GM19099 (cell line): ENCODE measurements around the gene TRIM39.

Source experiments
- POLR2A ChIP-seq: IDR thresholded peaks from 3 replicates; pipeline ENCODE4 v1.6.1; 2011; ENCODE audit warnings: low read depth; ENCODE audit not compliant: insufficient read length; ENCODE audit errors: extremely low read depth

TRIM39 gene

GRCh38 chr6:30322527-30323501 lies 3.9 kb upstream of the TRIM39 start:
- no peak for TF ChIP-seq POLR2A

DNA sequence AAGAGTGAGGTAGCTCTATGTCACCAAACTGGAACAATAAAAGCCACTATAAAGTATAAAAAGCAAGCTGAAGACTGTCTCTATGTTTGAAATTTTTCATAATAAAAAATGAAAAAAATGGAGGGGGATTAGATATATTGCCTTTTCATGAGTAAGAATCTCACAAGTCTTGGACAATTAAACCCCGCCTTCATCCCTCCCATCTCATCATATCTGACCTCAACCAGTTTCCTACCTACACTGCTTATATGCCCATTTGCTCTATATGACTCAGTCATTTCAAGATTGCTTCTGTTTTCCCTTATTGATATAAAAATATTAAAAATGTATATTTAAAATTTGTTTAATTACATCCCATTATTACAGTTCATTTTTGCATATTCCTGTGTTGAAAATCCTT lies 2.9 kb upstream of the TRIM39 start:
- no peak for TF ChIP-seq POLR2A

DNA sequence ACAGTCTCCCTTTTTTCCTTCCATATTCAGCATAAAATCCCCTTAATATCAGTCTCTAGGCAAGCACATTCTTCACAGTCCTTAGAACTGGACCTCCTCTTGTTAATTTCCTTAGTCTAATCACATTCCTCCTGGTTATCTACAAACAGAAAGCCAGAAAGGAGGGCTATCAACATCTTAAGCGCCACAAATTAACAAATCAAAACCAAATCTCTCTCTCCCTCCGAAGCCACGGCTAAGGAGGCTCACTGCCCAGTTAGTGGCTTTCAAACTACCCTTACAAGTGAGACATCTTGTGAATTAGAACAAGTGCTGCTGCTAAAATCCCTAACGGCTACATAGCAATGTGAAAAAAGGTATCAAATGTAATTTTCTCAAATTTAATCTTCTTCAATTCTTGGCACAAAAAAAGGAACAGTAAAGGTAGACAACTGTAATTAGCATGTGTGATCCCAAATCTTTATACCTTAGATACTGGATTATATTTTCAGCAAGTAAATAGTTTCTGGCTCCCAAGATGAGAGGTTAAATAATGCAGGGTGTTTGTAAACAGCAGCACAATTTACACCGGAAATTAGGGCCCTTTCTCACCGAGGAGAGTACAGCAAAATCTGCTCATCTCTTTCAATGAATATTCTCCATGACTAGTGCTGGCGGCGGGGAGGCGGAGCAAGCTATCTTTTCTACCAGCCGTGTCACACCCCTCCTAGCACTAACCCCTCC lies 1.4 kb upstream of the TRIM39 start:
- no peak for TF ChIP-seq POLR2A

DNA sequence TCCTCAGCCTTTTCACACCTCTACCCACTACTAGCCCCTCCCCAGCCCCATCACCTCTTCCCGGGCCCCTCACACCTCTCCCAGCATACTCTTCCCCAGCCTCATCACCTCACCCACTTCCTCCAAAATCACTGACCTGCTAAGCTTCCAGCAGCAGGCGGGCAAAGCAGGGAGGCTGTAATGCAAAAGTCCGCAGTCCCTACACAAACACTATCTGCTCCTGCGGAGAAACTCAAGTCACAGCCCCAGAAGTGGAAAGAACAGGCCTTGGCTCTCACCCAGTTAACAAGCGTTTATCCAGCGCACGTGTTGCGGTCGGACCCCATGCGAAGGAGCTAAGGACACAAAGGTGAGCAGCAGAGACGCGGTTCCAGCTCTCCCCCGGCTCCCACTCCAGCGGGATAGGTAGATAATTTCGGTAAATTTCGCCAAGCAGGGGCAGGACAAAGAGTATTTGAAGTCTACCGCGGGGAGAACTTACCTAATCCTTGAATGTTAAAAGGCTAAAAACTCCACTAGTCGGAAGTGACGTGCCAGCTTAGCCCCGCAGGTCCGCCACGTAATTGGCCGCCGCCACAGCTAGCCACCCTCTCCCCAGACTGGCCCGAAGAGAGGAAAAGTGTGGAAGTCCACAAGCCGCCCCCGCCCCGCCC lies 728 bp upstream of the TRIM39 start:
- no peak for TF ChIP-seq POLR2A

GRCh38 chr6:30327232-30327746 lies 562 bp downstream of the TRIM39 start:
- no peak for TF ChIP-seq POLR2A

GRCh38 chr6:30328397-30328796 lies 1.7 kb downstream of the TRIM39 start:
- TF ChIP-seq POLR2A: no peak

- TF ChIP-seq POLR2A: no peak
Measured at GRCh38 chr6:30329331-30329730, 2.6 kb downstream of the TRIM39 start.

DNA sequence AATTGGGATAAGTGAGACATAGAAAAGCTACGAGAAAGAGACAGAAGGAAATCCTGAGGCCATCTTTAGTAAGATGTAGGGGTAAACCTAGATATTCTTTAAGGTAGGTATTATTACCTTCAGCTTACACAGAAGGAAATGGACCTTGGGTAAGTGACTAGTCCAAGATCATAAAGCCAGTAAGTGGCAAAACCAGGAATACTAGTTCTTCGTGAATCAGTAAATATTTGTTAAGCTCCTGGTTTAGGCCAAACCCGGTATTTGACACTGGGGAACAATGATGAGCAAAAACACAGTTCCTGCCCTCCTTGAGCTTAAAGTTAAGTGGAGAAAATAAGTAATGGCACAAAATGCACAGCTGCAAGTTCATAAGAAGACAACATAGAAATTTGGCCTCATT lies 5.3 kb downstream of the TRIM39 start:
- no peak for TF ChIP-seq POLR2A

- no peak for TF ChIP-seq POLR2A
Measured at GRCh38 chr6:30334075-30334783, 7.5 kb downstream of the TRIM39 start.

GRCh38 chr6:30340589-30341054 lies 13.9 kb downstream of the TRIM39 start:
- TF ChIP-seq POLR2A: no peak

GRCh38 chr6:30341218-30341617 lies 14.5 kb downstream of the TRIM39 start:
- TF ChIP-seq POLR2A: no peak

DNA sequence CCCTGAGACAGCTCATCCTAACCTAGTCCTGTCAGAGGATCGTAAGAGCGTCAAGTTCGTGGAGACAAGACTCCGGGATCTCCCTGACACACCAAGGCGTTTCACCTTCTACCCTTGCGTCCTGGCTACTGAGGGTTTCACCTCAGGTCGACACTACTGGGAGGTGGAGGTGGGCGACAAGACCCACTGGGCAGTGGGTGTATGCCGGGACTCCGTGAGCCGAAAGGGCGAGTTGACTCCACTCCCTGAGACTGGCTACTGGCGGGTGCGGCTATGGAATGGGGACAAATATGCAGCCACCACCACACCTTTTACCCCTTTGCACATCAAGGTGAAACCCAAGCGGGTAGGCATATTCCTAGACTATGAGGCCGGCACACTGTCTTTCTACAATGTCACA lies 15.0 kb downstream of the TRIM39 start:
- TF ChIP-seq POLR2A: no peak

- TF ChIP-seq POLR2A: no peak
Measured at GRCh38 chr6:30344191-30344867, 17.6 kb downstream of the TRIM39 start.
